ENCODE results near the gene TCF23.
"Not testable (repeated sequence)": the region's sequence is repeated elsewhere in the genome, so short reads cannot be mapped to it uniquely, and the experiment has no call there.

TCF23 gene

DNA sequence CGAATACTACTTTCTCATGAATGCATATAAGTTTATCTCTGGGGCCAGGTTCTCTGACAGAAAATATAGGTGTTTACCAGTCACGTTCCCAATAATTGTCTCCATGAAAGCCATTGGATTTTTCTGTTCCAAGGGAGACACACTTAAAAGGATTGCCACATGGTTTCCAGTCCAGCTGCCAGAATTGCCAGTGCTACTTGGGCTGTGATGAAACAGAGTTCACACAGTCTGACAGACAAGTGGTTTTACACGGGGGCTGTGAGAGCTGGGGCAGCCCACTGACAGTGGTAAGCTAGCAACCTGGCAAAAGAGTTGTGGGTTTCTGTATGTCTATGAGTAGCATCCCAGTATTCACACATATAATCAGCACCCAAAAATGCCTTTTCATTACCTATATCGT is 35.3 kb downstream of the TCF23 start:
- in situ Hi-C loops (cut with MboI; ENCODE audit: low sequenced_read_pairs) = no loop called here

- in situ Hi-C loops (cut with MboI; ENCODE audit: low sequenced_read_pairs) = no loop called here
Observed at GRCh38 chr2:27185331-27186026, 36.7 kb downstream of the TCF23 start.

DNA sequence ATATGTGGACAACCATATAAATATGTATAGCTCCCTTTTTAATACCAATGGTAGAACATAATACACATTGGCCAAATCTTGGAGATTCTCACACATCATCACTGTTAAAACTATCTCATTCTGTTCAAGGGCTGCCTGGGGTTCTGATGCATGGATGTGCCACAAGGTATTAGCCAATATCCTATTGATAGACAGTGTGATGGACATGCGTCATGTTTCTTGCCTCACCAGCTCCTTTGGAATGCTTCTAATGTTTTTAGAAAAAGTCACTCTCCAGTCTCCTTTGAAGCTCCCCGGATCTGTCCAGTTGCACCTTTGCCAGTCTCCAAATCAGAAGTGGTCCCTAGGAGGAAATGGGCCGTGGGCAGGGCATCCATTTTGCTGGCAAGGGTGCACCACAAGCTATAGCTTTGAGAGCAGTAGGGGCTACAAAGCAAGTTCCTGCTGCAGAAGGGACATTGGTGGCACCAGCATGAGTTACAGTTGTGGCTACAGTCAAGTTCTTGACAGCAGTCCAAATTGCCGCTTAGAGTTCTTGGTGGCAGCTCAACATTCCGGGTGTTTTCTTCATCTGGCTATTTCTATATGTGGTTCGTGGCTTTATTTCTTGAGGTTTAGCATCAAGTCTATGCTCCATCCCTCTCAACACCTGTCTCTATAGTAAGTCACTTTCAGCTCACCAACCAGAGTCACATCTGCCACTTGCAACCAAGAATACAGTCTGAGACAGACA is 38.0 kb downstream of the TCF23 start:
- in situ Hi-C loops (cut with MboI; ENCODE audit: low sequenced_read_pairs) = no loop called here

DNA sequence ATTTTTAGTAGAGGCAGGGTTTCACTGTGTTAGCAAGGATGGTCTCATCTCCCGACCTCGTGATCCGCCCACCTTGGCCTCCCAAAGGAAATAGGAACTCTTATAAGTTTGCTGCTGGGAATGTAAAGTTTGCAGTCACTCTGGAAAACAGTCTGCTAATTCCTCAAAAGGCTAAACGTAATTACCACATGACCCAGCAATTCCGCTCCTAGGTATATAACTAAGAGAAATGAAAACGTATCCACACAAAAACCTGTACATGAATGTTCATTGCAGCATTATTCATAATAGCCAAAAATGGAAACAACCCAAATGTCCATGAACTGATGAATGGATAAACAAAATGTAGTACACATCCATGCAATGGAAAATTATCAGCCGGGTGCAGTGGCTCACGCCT is 41.2 kb downstream of the TCF23 start:
- in situ Hi-C loops (cut with MboI; ENCODE audit: low sequenced_read_pairs) = no loop called here

DNA sequence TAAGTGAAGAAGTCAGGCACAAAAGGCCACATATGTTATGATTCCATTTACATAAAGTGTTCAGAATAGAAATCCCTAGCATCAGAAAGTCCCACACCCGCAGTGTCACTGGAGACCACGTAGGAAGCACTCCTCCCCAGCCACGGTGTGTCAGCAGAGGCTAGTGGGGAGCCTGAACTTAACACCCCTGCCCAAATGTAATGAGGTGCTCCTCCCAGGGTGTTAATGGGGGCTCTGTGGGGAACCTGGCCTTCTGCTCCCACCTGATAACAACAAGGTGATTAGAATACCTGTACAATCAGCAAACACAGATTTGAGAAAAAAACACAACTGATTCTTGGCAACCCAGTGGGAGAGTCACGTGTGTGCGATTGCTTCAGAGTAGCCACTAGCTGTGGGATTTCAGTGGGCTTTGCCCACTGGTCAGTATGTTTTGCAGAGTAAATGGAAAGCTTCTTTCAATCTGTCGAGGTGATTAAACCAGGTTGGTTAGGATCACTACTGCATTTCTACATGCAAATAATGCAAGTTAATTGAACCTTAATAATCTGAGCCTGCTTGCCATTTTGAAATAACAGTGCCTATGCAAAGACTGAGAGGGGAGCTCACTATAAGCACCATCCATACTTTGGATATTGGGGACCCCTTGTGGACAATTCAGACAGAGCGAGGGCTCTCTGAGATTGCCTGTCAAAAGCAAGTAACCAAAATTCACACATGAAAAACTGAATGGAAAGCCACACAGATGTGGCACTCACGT is 42.4 kb downstream of the TCF23 start:
- in situ Hi-C loops (cut with MboI; ENCODE audit: low sequenced_read_pairs) = no loop called here

GRCh38 chr2:27194538-27195354 is 45.9 kb downstream of the TCF23 start:
- in situ Hi-C loops (cut with MboI; ENCODE audit: low sequenced_read_pairs) = no loop called here

- in situ Hi-C loops (cut with MboI; ENCODE audit: low sequenced_read_pairs) = not testable (repeated sequence)
Observed at GRCh38 chr2:27195799-27196198, 47.0 kb downstream of the TCF23 start.

- in situ Hi-C loops (cut with MboI; ENCODE audit: low sequenced_read_pairs) = not testable (repeated sequence)
Observed at GRCh38 chr2:27198068-27198467, 49.3 kb downstream of the TCF23 start.

GRCh38 chr2:27198627-27199026 is 49.8 kb downstream of the TCF23 start:
- in situ Hi-C loops (cut with MboI; ENCODE audit: low sequenced_read_pairs) = no loop called here

DNA sequence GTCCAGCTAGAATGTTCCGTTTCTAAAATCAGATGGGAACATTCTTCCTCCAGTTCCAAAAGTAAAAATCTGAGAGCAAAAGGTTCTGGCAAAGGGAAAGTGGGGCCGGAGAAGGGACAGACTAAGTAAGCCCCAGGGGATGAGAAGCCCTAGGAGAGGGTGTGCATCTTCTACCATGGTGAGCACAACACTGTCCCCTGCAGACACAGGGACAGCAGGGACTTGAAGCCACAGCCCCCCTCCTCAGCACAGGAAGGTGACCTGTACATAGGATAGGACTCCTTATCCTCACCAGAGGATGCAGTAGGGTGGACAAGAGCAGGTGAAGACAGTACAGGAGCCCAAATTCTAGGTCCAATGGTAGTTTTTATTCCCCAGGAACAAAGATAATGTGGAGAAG is 50.4 kb downstream of the TCF23 start:
- in situ Hi-C loops (cut with MboI; ENCODE audit: low sequenced_read_pairs) = no loop called here

DNA sequence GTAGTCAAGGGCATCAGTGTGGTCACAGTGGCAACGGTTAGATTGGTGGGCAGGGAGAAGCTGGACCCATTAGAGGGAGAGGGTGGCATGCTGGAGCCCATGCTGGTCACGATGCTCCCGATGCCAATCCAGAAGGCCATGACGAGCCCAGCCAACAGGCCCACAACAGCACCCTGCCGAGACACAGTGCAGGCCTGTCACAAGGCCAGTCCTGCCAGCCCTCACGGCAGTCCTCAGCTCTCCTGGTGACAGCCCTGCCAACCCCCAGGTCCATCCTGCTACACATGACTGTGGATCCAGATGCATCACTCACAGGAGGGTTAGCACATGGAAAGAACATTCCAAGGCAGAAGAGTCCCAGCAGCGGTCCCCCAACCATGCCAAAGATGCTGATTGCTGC is 52.9 kb downstream of the TCF23 start:
- in situ Hi-C loops (cut with MboI; ENCODE audit: low sequenced_read_pairs) = no loop called here

GRCh38 chr2:27202854-27203253 is 54.0 kb downstream of the TCF23 start:
- in situ Hi-C loops (cut with MboI; ENCODE audit: low sequenced_read_pairs) = no loop called here

- in situ Hi-C loops (cut with MboI; ENCODE audit: low sequenced_read_pairs) = no loop called here
Observed at GRCh38 chr2:27203741-27204140, 54.9 kb downstream of the TCF23 start.

GRCh38 chr2:27204566-27204965 is 55.8 kb downstream of the TCF23 start:
- in situ Hi-C loops (cut with MboI; ENCODE audit: low sequenced_read_pairs) = no loop called here

GRCh38 chr2:27205206-27205605 is 56.4 kb downstream of the TCF23 start:
- in situ Hi-C loops (cut with MboI; ENCODE audit: low sequenced_read_pairs) = no loop called here

DNA sequence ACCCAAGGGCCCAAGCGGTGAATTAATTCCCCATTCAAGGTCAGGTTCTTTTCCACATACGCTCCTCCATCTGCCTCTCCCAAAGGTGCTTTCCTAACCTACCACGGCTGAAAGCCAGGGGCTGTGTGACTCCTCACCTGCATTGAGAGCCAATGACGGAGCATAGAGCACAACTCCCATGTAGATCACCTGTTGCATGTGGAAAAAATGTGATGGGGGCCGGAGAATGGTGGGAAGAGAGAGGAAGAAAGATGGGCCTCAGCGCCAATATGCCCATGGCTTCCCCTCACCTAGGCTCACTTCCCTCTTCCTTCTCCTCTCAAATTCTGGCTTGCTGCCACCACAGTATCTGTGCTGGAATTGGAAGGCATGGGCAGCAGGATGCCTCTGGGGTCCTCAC is 57.5 kb downstream of the TCF23 start:
- in situ Hi-C loops (cut with MboI; ENCODE audit: low sequenced_read_pairs) = no loop called here
